ENCODE data around the gene MARS1.

The MARS1 gene

GRCh38 chr12:57458665-57459054 lies 29.2 kb upstream of the MARS1 start:
- DNase-seq (ENCODE audit: low spot score), result no peak

- DNase-seq (ENCODE audit: low spot score), result peak; percentile 95
Measured at GRCh38 chr12:57459055-57459749, 28.7 kb upstream of the MARS1 start.

DNA sequence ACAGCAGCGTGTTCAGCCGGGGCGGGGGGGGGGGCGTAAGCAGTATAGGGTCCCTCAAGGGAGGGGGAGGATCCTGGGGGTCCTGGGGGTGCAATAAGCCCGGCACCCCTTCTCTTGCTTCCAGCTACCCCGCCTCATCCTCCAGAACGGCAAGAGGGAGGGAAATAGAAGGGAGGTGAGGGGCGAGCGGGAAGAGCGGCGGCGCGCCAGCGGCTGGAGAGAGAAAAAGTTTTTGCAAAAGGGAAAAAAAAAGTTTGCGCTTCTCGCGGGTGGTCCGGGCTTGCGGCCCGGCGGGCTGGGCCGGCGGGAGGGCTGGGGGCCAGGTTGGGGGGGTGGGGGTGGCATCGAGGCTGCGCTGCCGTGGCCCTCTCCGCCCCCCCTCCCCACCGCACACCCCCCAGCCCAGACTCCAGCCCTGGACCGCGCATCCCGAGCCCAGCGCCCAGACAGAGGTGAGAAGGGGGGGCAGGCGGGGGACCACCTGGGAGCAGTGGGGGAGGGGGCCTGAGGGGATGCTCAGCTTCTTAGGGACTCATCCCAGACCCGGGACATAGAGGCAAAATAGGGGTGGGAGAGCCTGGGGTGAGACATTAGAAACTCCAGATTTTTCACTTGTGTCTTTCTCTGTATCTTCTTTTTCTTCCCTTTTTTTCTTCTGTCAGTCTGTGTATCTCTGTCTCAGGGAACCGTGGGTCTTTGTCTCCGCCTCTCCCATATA lies 28.0 kb upstream of the MARS1 start, which contains the start of gene GLI1:
TSS of gene GLI1 (plus strand) at position 36 of the 718 bp plus-strand sequence. CDS start 3,907 bp downstream, outside the sequence.
- no peak for DNase-seq (ENCODE audit: low spot score)

DNA sequence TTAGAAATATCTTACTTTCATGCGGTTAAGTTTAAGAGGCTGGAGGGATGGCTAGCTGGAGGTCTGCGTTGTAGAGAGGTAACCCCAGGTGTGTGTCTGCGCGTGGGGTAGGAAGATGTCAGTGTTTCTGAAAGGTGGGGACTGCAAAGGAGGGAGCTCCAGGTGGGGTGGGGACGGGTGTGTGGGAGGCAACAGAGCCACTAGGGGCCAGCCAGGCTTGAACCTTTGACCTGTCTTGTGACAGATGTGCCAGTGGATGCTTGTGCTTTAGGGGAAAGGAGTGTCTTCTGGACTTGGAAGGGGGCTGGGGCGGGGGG lies 27.4 kb upstream of the MARS1 start:
- no peak for DNase-seq (ENCODE audit: low spot score)

GRCh38 chr12:57460841-57461275 lies 27.0 kb upstream of the MARS1 start:
- no peak for DNase-seq (ENCODE audit: low spot score)

DNA sequence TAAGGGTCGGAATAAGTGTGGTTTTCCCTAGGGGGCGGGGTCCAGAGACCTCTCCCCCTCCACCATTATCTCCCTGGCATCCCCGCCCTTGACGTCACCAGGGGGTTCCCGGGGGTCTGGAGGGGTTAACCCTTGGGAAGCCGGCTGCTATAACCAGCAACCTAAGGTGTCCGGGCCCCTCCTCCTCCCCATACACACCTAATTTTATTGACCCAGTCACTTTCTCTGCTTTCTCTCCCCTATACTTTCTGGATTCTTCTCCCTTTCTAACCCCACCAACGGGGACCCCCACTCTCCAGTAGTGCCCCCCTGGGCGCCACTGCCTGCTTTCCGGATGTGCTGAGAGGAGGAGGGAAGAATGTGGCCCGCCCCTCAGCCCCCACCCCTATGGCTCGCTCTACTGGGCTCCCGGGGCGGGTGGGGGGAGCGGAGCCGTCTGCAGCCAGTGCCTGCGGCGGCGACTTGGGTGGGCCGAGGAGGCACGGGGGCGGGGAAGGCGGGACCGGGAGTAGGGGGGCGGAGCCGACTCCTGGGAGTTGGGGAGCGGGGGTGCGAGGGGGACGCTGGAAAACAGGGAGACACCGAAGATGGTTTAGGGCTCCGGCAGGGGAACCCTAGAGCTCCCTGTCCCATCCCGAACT lies 26.5 kb upstream of the MARS1 start:
- DNase-seq (ENCODE audit: low spot score), result no peak

GRCh38 chr12:57461917-57462250 lies 26.0 kb upstream of the MARS1 start:
- no peak for DNase-seq (ENCODE audit: low spot score)

DNA sequence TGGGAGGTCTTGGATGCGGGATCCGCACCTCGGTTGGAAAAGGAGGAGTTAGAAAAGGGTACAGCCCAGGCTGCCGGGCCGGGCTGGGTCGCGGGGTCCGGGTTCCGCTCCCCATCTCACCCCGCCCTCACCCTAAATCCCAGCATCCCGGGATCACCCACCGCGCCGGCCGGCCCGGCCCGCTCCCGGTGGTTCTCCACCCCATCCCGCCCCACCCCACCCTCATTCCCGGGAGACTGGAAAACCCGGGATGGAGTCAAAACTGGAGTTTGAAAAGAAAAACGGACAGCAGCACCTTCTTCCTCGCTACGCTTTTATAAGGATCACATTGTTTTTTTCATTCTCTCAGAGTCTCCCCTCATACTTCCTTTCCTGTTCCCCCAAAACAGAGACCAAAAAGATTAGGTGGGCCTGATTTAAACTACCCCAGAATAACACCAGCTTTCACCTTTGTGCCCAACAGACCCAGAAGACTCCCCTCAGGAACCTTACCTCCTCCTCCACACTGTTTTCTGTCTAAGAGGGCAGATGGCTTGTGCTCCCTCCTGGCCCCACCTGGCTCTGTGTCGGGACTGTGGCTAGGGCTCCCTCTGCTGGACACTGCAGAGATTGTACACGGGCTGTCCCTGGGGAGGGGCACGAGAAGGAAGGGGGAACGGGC lies 25.5 kb upstream of the MARS1 start:
- DNase-seq (ENCODE audit: low spot score), result peak; percentile 67

GRCh38 chr12:57462912-57463253 lies 25.0 kb upstream of the MARS1 start:
- DNase-seq (ENCODE audit: low spot score), result no peak

DNA sequence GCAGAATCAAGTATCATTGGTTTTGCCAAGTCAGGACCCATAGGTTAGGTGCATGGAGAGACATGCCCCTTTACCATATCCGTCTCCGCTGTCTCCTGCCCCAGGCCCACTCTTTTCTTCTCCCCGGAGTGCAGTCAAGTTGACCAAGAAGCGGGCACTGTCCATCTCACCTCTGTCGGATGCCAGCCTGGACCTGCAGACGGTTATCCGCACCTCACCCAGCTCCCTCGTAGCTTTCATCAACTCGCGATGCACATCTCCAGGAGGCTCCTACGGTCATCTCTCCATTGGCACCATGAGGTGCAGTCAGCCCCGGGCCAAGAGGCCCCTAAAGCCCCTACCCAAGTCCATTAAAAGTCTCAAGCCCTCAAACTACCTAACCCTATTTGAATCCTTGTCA lies 23.3 kb upstream of the MARS1 start:
- no peak for DNase-seq (ENCODE audit: low spot score)

DNA sequence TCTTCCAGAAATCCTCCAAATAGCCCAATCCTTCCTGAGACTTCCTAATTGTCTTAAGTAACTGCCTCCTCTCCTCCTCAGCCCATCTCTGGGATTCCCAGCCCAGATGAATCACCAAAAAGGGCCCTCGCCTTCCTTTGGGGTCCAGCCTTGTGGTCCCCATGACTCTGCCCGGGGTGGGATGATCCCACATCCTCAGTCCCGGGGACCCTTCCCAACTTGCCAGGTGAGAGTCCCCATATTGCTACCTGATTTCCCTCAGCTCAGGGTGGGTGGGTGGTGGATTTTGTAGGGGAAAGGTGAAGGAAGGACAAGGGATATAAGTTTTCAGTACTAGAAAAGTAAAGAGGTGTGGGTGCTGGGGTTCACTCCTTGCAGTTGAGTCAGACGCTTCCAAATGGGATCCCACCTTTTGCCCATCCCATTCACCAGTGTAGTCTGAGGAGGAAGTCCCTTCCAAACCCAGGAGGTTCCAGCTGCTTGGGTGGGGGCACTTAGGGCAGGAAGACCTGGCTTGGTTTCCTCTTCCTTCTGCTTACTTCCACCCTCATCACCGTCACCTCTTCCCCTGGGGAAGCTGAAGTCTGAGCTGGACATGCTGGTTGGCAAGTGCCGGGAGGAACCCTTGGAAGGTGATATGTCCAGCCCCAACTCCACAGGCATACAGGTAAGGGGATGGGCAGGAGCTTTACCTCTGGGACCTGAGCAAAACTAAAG lies 22.7 kb upstream of the MARS1 start:
- DNase-seq (ENCODE audit: low spot score), result no peak

- DNase-seq (ENCODE audit: low spot score), result no peak
Measured at GRCh38 chr12:57465747-57466505, 21.9 kb upstream of the MARS1 start.

DNA sequence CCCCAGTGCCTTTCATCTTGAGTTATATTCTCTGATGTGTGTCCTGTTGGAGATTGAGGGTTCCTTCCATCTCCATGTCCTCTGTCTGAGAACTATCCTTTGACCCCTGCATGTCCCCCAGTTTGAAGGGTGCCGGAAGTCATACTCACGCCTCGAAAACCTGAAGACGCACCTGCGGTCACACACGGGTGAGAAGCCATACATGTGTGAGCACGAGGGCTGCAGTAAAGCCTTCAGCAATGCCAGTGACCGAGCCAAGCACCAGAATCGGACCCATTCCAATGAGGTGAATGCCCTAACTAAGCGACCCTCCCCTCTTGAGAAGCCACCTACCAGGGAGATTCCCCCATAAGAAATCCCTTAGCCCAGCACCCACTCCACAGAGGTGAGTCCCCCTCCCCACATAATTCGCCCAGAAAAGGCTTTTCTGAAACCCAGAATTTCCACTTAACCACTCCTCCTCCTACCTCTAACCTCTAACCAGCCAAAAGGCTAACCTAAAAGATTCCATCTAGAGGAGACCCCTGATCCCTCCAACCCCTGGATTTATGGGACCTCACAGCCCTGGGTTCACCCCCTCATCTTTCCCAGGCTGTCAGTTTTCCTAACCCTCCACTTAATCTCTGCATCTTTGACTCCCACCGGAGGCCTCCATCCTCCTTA lies 20.5 kb upstream of the MARS1 start:
- DNase-seq (ENCODE audit: low spot score), result no peak

- DNase-seq (ENCODE audit: low spot score), result no peak
Measured at GRCh38 chr12:57467915-57468314, 20.0 kb upstream of the MARS1 start.

DNA sequence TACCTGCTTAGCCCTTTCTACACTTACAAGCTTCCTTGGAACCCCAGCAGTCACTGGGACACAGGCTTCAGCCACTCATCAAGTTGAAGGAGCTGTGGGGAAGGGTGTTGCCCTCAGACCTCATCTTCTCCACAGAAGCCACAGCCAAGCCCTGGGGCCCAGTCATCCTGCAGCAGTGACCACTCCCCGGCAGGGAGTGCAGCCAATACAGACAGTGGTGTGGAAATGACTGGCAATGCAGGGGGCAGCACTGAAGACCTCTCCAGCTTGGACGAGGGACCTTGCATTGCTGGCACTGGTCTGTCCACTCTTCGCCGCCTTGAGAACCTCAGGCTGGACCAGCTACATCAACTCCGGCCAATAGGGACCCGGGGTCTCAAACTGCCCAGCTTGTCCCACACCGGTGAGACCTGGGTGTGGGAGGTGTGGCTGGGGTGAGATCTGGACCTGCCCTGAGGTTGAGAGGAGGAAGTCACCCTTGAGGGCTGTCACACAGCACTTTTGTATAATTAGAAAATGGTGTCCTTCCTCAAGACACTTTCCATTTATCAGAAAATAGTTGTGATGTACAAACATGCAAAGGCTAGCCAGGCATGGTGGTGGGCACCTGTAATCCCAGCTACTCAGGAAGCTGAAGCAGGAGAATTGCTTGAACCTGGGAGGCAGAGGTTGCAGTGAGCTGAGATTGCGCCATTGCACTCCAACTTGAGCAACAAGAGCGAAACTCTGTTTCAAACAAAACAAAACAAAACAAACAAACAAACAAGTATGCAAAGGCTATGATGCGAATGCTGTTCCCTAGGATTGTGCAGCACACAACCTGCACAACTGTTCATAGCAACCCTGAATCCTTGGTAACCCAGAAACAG lies 18.3 kb upstream of the MARS1 start:
- no peak for DNase-seq (ENCODE audit: low spot score)

- DNase-seq (ENCODE audit: low spot score), result no peak
Measured at GRCh38 chr12:57470286-57470969, 17.4 kb upstream of the MARS1 start.

- DNase-seq (ENCODE audit: low spot score), result no peak
Measured at GRCh38 chr12:57470970-57471656, 16.8 kb upstream of the MARS1 start.

GRCh38 chr12:57471661-57472060 lies 16.2 kb upstream of the MARS1 start:
- DNase-seq (ENCODE audit: low spot score), result no peak

- DNase-seq (ENCODE audit: low spot score), result no peak
Measured at GRCh38 chr12:57472391-57472790, 15.5 kb upstream of the MARS1 start.

All from kidney capillary endothelial cell (primary cell).